ENCODE data around the gene GSTT2B. TPM values are rescaled to one million over a fixed set of nuclear protein-coding genes. Genes with fewer than 3 reads are reported as not detected.

The GSTT2B gene
- total RNA-seq, 2 experiments from 2014 or later, result not detected

Other genes starting within 250 kb of the GSTT2B start
- gene ZNF70, start 210.1 kb downstream of the GSTT2B start, total RNA-seq, result under 1 TPM; 0.79 to 0.93 TPM
- not detected for gene VPREB3, start 206.8 kb downstream of the GSTT2B start, total RNA-seq
- gene C22orf15, start 198.2 kb downstream of the GSTT2B start, total RNA-seq, result 1 to 10 TPM; 1.1 to 1.4 TPM
- 100 to 1,000 TPM; 190 to 191 TPM for gene CHCHD10, start 193.2 kb downstream of the GSTT2B start, total RNA-seq
- gene MMP11, start 188.3 kb downstream of the GSTT2B start, total RNA-seq, result under 1 TPM; 0.43 to 0.47 TPM
- gene SMARCB1, start 174.2 kb downstream of the GSTT2B start, total RNA-seq, result 10 to 100 TPM; 75.3 to 89.1 TPM
- 1 to 10 TPM; 7.3 to 7.5 TPM for gene DERL3, start 122.2 kb downstream of the GSTT2B start, total RNA-seq
- gene SLC2A11, start 103.3 kb downstream of the GSTT2B start, total RNA-seq, result 1 to 10 TPM; 6.1 to 7.5 TPM
- gene MIF, start 66.8 kb downstream of the GSTT2B start, total RNA-seq, result 1,000 to 10,000 TPM; 1,489 to 1,512 TPM
- under 1 TPM; 0.72 to 0.76 TPM for gene DDTL, start 5.7 kb upstream of the GSTT2B start, total RNA-seq
- 100 to 1,000 TPM; 107 to 125 TPM for gene DDT, start 13.2 kb upstream of the GSTT2B start, total RNA-seq
- not detected for gene GSTT2, start 18.9 kb upstream of the GSTT2B start, total RNA-seq
- not detected for gene GSTT4, start 44.3 kb upstream of the GSTT2B start, total RNA-seq
- 10 to 100 TPM; 74.6 to 82.0 TPM for gene CABIN1, start 50.1 kb upstream of the GSTT2B start, total RNA-seq
- gene SUSD2, start 220.3 kb upstream of the GSTT2B start, total RNA-seq, result under 1 TPM; 0.21 to 0.22 TPM